ENCODE data around the gene KDM4B.

The KDM4B gene

DNA sequence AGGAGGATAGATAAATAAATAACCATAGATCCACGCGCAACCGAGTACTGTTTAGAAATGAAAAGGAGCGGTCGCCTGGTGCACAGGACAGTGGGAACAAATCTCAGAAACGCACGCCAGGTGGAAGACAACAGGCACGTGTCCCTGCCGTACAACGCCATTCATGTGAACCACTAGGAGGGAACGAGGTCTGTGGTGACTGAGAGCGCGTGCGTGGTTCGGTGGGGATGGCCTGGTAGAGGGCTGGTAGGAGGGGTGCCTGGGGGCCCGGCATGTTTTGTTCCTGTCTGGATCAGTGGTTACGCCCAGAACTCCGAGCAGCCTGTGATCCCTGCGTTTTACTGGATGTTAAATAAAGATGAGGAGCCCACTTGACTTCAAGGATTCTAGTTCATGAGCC is 111.9 kb downstream of the KDM4B start:
- ChIA-PET POLR2A (no interaction called here), CTCF (no interaction called here)
- TF ChIP-seq, protein P1, sequence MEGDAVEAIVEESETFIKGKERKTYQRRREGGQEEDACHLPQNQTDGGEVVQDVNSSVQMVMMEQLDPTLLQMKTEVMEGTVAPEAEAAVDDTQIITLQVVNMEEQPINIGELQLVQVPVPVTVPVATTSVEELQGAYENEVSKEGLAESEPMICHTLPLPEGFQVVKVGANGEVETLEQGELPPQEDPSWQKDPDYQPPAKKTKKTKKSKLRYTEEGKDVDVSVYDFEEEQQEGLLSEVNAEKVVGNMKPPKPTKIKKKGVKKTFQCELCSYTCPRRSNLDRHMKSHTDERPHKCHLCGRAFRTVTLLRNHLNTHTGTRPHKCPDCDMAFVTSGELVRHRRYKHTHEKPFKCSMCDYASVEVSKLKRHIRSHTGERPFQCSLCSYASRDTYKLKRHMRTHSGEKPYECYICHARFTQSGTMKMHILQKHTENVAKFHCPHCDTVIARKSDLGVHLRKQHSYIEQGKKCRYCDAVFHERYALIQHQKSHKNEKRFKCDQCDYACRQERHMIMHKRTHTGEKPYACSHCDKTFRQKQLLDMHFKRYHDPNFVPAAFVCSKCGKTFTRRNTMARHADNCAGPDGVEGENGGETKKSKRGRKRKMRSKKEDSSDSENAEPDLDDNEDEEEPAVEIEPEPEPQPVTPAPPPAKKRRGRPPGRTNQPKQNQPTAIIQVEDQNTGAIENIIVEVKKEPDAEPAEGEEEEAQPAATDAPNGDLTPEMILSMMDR (IDR thresholded peaks at IDR 0.05; ENCODE audit: control extremely low read depth, extremely low read depth, low read depth, missing control alignments) = no peak
- DNase-seq (ENCODE audit: extremely low spot score) = no peak

DNA sequence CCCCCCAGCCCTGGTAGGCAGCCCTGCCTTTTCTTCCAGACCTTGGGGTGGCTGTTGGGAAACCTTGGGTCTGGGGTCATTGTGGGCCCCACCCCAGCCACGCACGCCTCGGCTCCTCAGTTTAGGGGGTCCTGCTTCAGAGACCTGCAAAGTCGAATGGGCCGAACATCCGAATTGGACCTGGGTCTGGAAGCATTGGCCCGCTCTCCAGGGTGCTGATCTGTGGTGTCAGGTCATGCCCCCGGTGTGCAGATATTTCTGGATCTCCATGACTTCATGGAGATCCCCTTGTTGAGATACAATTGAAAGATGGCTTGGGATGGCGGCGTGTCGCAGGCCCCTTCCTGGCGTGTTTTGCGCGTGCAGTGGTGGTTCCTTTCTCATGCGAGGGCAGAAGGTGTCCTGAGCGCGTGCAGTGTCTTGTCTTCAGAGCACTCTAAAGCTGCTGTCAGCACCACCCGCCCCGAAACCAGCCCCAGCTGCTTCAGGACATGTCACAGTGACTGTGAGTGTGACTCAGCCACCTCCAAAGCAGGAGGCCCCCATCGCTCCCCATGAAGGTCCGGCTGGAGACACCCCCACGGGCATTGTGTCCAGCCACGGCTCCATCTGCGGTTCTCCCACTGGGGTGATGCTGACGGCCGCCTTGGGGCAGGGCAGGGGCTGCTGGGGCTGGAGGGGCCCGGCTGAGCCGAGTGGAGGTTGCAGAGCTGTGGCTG is 112.7 kb downstream of the KDM4B start:
- POLR2A ChIA-PET = interaction anchor here (0.6 kb wide), 1 partner anchor 170 kb away, joined by 3 read pairs; no protein-coding TSS in a partner anchor
- no peak for DNase-seq (ENCODE audit: extremely low spot score)
- CTCF ChIA-PET = no interaction called here
- TF ChIP-seq, protein P1 (IDR thresholded peaks at IDR 0.05; ENCODE audit: control extremely low read depth, extremely low read depth, low read depth, missing control alignments) = no peak

DNA sequence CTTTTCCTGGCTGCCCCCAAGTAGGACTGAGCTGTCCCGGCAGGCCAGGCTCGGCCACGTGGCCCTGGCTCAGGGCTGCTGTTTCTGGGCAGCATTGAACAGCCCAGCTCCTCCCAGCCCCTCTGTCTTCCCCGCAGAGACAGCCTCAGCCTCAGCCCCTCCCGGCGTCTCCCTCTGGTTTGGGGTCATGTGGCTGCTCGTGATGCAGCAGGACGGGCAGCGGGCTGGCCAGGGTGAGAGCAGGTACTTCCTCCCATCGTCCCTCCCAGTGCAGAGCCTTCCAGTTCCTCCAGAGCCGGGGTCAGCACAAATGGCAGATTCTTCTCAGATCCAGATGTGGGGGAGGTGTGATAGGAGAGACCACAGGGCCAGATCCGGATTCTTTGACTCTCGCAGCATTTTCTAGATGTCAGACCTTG is 114.6 kb downstream of the KDM4B start:
- no peak for DNase-seq (ENCODE audit: extremely low spot score)
- ChIA-PET CTCF (no interaction called here), POLR2A (no interaction called here)
- TF ChIP-seq, protein P1 (IDR thresholded peaks at IDR 0.05; ENCODE audit: control extremely low read depth, extremely low read depth, low read depth, missing control alignments) = no peak

DNA sequence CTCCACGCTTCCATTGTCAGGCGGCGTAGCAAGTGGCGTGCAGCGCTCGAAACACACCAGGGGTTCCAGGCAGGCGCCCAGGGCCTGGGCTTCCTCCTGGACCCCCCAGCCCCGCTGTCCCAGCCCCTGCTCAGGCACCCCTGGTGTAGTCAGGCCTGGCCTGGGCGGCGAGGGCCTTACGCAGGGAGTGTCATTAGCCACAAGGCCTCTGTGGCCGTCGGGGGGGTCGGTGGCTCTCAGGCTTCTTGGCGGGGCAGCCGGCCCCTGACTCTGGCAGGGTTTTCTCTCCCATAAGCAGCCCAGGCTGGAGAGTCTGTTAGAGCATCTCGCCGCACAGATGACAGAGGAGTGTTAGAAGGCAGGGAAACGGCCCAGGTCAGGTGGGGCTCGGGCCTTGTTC is 116.7 kb downstream of the KDM4B start:
- TF ChIP-seq, protein P1 (IDR thresholded peaks at IDR 0.05; ENCODE audit: control extremely low read depth, extremely low read depth, low read depth, missing control alignments) = no peak
- POLR2A ChIA-PET = no interaction called here
- CTCF ChIA-PET = interaction anchor here (1.2 kb wide), 1 partner anchor 37 kb away, joined by 3 read pairs; no protein-coding TSS in a partner anchor
- DNase-seq (ENCODE audit: extremely low spot score) = no peak

DNA sequence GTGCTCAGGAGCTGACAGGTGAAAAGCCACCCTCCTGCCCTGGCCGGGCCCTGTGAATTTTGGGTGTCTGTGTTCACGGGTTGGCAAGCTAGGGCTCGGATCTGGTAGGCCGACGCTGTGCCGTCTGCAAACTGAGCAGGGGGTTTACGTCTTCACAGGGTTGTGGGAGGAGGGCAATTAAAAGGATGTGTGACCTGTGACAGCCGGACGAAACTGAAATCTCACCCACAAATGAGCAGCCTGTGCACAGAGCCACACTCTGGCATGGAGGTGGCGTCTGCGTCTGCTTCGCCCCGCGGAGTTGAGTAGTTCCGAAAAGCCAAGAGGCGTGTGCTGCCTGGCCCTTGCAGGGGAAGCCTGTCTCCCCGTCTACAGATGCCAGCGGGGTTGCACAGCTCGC is 117.3 kb downstream of the KDM4B start:
- TF ChIP-seq, protein P1 (IDR thresholded peaks at IDR 0.05; ENCODE audit: control extremely low read depth, extremely low read depth, low read depth, missing control alignments) = no peak
- ChIA-PET CTCF (interaction anchor here (1.2 kb wide), 1 partner anchor 37 kb away, joined by 3 read pairs; no protein-coding TSS in a partner anchor), POLR2A (no interaction called here)
- no peak for DNase-seq (ENCODE audit: extremely low spot score)

DNA sequence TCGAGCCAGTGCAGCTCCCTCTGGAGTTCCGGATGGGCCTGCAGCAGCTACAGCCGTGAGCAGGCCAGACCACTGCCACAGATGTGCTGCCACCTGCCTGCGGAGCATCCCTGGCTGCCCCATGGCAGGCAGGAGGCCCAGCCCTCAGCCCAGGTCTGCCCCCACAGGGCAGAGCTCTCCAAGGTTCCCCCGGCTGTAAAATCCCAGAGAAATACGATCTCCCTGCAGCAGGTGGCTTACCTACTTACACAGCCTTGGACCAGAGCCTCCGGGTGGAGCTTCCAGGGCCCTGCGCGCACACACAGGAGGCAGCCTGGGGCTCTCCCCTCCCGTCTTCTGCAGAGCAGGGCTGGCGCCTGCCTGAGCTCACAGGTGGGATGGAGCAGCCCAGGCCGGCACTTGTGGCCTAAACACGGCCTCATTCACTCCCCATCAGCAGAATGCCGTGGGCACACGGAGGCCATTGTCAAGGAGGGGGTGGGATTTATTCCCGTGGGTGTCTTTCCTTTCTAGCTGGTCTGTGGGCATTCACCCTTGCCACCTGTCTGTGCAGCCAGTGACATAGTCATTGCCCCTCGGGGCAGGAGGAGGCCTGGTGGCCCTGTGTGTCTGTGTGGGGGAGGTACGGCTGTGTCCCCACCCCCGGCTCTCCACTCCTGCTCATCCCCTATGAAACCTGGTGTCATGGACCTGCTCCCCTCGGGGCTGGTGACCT is 118.0 kb downstream of the KDM4B start:
- TF ChIP-seq, protein P1 (IDR thresholded peaks at IDR 0.05; ENCODE audit: control extremely low read depth, extremely low read depth, low read depth, missing control alignments) = no peak
- POLR2A ChIA-PET = no interaction called here
- CTCF ChIA-PET = interaction anchor here (1.2 kb wide), 1 partner anchor 38 kb away, joined by 3 read pairs; no protein-coding TSS in a partner anchor

More for the DNA sequence above, 118.0 kb downstream of the KDM4B start:
- DNase-seq (ENCODE audit: extremely low spot score) = no peak
